ENCODE data around the gene ARPC5L.
"Not testable (repeated sequence)": the region's sequence is repeated elsewhere in the genome, so short reads cannot be mapped to it uniquely, and the experiment has no call there.

The ARPC5L gene

DNA sequence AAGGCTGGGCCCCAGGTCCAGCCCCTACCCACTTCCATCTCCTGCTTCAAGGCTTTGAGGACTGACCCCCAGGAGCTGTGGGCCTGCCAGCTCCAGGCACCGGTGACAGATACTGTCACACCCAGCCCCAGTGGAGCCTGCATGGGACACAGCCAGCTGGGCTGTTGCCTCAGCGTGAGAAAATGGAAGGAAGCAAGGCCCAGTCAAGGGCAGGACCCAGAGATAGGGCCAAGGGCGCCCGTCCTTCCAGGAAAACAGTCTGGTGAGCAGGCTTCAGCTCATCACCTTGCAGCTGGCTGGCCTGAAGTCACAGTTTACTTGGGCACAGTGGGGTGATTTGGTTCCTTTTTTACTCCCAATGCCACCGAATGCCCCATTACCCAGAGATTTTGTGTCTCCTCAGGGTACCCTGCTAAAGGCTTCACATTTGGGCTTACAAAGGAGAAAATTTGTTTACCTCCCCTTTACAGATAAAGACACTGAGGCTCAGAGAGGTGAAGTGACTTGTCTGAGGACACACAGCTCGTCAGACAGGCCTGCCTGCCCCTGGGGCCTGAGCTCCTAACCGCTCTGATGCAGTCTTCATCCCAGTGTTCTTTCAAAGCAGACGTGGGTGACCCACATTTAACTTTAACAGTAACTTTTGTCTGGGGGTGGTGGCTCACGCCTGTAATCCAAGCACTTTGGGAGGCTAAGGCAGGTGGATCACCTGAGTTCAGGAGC lies 30.1 kb upstream of the ARPC5L start:
- no peak overlapping the region for H3K4me3 ChIP-seq (ENCODE audit: low read depth, low read length)
- TF ChIP-seq, protein P1, sequence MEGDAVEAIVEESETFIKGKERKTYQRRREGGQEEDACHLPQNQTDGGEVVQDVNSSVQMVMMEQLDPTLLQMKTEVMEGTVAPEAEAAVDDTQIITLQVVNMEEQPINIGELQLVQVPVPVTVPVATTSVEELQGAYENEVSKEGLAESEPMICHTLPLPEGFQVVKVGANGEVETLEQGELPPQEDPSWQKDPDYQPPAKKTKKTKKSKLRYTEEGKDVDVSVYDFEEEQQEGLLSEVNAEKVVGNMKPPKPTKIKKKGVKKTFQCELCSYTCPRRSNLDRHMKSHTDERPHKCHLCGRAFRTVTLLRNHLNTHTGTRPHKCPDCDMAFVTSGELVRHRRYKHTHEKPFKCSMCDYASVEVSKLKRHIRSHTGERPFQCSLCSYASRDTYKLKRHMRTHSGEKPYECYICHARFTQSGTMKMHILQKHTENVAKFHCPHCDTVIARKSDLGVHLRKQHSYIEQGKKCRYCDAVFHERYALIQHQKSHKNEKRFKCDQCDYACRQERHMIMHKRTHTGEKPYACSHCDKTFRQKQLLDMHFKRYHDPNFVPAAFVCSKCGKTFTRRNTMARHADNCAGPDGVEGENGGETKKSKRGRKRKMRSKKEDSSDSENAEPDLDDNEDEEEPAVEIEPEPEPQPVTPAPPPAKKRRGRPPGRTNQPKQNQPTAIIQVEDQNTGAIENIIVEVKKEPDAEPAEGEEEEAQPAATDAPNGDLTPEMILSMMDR (IDR thresholded peaks at IDR 0.05; ENCODE audit: low read depth, low read length), result no peak
- no peak for DNase-seq (ENCODE audit: low read depth, low spot score)
- in situ Hi-C loops (cut with HindIII; ENCODE audit: low sequenced_read_pairs), result no loop called here

DNA sequence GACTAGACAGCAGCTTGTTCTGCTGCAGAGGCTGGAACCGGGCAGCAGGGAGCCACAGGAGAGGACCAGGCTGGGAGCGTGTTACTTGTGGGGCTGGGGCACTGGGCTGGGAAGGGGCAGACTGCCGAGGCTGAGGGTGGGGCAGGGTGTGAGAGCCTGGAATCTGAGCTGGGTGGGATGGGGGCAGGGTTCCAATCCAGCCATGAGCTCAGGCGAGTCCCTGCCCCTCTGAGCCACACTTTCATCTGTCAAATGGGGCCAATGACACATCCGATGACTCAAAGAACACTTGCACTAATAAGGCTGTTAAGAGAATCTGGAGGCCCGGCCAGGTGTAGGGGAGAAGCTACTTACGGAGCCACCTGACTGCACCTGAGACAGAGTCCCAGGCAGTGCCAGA lies 27.3 kb upstream of the ARPC5L start:
- TF ChIP-seq, protein P1 (IDR thresholded peaks at IDR 0.05; ENCODE audit: low read depth, low read length), result no peak
- DNase-seq (ENCODE audit: low read depth, low spot score), result peak; percentile 77
- no peak overlapping the region for H3K4me3 ChIP-seq (ENCODE audit: low read depth, low read length)
- in situ Hi-C loops (cut with HindIII; ENCODE audit: low sequenced_read_pairs), result no loop called here

DNA sequence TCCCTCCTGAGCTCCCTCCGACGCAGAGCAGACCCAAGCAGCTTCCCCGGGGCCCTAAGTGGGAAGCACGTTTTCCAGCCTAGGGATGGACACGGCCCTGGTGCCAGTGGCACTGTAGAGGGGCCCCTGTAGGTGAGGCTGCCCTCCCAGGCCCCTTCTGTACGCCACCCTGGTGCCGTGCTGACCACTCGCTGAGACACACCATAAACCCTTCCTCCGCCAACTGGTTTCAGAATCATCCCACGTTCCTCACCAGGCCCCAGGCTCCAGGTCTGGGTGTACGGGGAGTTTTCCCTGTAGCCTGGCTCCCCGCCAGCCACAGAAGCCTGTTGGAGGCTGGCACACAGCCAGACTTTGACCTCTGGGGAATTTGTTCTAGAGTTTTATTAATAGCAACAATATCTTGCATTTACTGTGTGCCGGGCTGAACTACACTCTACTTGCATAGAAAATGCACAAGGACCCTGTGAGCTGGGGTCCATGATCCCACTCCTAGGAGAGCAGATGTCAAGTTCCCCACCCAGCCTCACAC lies 26.8 kb upstream of the ARPC5L start:
- peak; percentile 89 for DNase-seq (ENCODE audit: low read depth, low spot score)
- TF ChIP-seq, protein P1 (IDR thresholded peaks at IDR 0.05; ENCODE audit: low read depth, low read length), result no peak
- H3K4me3 ChIP-seq (ENCODE audit: low read depth, low read length), result no peak overlapping the region
- in situ Hi-C loops (cut with HindIII; ENCODE audit: low sequenced_read_pairs), result no loop called here

DNA sequence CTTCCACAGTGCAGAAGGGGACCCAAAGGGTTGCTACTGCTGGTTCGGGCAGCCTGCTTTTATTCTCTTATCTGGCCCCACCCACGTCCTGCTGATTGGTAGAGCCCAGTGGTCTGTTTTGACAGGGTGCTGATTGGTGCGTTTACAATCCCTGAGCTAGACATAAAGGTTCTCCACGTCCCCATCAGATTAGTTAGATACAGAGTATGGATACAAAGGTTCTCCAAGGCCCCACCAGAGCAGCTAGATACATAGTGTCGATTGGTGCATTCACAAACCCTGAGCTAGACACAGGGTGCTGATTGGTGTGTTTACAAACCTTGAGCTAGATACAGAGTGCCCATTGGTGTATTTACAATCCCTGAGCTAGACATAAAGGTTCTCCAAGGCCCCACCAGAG lies 23.8 kb upstream of the ARPC5L start:
- DNase-seq (ENCODE audit: low read depth, low spot score); in situ Hi-C loops (cut with HindIII; ENCODE audit: low sequenced_read_pairs); H3K4me3 ChIP-seq (ENCODE audit: low read depth, low read length): not testable (repeated sequence)

DNA sequence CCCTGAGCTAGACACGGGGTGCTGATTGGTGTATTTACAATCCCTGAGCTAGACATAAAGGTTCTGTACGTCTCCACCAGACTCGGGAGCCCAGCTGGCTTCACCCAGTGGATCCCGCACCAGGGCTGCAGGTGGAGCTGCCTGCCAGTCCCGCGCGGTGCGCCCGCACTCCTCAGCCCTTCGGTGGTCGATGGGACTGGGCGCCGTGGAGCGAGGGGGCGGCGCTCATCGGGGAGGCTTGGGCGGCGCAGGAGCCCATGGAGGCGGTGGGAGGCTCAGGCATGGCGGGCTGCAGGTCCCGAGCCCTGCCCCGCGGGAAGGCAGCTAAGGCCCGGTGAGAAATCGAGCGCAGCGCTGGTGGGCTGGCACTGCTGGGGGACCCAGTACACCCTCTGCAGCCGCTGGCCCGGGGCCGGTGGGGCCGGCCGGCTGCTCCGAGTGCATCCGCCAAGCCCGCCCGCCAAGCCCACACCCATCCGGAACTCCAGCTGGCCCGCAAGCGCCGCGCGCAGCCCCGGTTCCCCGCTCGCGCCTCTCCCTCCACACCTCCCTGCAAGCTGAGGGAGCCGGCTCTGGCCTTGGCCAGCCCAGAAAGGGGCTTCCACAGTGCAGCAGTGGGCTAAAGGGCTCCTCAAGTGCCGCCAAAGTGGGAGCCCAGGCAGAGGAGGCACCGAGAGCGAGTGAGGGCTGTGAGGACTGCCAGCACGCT lies 23.2 kb upstream of the ARPC5L start:
- DNase-seq (ENCODE audit: low read depth, low spot score); H3K4me3 ChIP-seq (ENCODE audit: low read depth, low read length); in situ Hi-C loops (cut with HindIII; ENCODE audit: low sequenced_read_pairs): not testable (repeated sequence)

DNA sequence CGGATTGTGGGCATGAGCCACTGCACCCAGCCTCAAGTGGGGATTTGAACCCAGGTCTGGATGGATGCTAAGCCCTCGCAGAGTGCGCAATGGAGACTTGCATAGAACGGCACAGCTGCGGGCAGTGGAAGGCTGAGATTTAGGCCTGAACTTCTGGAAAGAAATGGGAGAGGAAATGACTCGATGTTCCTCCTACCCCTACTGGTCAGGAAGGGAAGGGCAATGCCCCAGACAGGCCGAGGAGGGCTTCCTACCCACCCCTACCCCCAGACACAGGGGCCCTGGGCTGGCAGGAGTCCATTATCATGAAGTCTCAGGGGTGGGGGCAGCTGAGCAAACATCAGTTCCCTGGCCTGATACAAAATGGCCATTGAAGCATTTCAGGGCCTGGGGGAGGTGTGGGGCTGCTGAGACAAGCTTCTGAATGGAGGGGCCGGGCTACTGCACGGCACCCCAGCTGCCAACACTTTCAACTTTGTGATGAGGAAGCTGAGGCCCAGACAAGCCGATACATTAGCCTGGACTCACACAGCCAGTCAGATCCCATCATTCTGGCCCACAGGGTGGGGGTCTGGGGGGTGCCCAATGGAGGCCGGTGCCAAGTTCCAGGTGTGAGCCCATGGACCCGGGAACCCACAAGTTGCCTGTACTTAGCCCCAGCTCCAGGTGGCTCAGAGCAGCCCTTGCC lies 22.2 kb upstream of the ARPC5L start:
- DNase-seq (ENCODE audit: low read depth, low spot score), result no peak
- H3K4me3 ChIP-seq (ENCODE audit: low read depth, low read length), result no peak overlapping the region
- in situ Hi-C loops (cut with HindIII; ENCODE audit: low sequenced_read_pairs), result no loop called here
- TF ChIP-seq, protein P1 (IDR thresholded peaks at IDR 0.05; ENCODE audit: low read depth, low read length), result peak; percentile 71

DNA sequence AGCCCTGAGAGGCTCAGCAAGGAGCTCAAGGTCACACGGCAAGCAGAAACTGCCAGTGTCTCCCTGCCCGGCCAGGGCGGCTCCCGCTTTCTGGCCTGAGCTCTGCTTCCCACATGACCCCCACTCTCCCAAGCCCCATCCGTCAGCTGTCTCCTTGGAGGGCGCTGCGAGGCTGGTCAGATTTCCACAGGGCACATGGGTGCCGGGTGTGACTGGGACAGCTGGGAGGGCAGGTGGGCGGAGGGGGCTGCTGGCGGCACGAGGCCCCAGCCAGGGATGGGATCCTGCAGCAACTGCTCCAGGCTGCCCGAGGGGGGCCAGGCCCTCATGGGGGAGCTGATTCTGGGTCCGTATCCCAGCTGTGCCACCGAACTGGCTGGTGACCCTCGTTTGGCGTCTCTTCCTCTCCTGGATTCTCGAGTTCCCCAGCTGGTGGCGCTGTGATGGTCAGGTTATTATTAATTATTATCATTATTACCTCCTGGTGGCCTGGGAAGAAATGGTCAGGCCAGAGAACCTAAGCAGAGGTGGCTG lies 21.6 kb upstream of the ARPC5L start:
- no peak overlapping the region for H3K4me3 ChIP-seq (ENCODE audit: low read depth, low read length)
- in situ Hi-C loops (cut with HindIII; ENCODE audit: low sequenced_read_pairs), result no loop called here
- DNase-seq (ENCODE audit: low read depth, low spot score), result no peak
- TF ChIP-seq, protein P1 (IDR thresholded peaks at IDR 0.05; ENCODE audit: low read depth, low read length), result peak; percentile 44

Measured in astrocyte of the spinal cord (primary cell).